ENCODE results near the gene FAM149A.

The FAM149A gene

DNA sequence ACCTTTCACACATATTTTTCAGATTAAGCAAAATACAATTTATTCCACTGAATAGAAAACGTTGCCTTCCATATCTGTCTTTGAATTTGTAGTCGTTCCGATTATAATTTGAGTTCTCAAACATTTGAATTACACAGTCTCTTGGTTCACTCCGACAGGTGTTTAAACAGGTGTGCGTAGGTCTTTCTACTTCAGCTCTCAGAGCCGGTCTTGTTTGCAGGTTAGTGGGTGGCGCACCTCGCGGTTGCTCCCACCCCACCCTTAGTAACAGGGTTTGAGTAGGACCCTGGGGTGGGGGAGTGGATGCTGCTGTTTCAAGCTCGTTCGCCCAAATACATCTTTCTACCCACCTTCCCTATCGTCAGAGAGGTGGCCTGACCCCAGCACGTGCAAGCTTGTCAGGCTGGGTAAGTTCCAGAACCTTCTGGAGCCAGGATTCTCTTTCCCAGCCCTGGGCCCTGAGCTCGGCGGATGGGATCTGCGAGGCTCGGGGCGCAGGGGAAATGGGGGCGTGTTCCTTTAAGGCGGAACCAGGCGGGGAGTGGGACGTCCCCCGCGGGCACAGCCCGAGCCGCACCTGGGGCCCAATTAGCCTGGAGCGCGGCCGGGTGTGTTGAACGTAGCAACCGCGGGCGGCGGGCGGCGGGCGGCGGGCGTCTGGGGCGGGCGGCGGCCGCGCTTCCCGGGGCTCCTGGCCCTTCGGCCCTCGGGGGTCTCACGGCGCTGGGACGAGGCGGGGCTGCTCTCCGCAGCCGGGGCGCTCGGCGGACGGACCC is at the start of gene FAM149A:
Gene FAM149A, plus strand, starts transcription at position 591 of the 776 bp plus-strand sequence.
- peak; percentile 42 for DNase-seq

DNA sequence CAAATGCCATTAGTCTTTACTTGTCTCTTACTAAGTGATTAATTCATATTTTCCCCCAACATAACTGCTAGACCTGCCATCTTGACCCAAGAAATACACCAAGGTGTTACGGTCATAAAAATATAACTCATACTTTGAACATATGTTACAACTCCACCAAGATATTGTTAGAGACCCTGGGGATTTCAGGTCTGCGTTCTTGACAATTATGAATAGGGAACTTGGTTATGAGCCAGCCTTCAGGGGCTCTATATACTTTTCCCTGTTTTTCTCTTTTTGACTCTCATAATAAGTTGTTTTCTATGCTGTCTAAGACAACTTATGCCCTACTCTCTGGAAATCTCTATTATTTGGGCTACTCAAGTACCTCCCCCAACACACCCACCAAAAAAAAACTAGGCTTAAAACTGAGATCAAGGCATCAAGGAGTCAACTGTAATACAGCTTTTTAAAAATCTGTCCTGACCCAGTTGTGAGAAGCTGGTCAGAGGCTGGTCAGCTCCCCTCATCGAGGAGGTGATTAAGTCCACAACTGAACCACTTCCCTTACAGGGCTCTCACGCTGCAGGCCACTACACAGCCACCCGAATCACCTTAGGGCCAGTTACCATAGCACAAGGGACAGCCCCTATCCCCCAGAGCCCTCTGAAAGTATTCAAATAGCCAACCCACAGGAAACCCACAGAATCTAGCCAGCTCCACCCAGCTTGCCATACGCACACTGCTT is 46.1 kb upstream of the FAM149A start:
- no peak for DNase-seq

DNA sequence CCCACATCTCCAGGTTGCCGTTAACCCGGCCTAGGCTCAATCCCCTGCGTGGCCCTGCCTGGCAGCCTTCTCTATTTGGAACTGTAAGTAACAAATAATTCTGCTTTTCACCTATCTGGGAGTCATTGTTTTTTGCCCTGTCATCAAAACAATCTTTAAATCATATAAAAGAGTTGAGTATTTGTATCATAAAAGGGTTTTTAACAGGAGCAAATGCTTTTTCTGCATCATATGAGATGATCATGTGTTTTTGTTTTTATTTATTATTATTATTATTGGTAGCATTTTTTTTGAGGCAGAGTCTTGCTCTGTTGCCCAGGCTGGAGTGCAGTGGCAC is 45.6 kb upstream of the FAM149A start:
- no peak for DNase-seq

DNA sequence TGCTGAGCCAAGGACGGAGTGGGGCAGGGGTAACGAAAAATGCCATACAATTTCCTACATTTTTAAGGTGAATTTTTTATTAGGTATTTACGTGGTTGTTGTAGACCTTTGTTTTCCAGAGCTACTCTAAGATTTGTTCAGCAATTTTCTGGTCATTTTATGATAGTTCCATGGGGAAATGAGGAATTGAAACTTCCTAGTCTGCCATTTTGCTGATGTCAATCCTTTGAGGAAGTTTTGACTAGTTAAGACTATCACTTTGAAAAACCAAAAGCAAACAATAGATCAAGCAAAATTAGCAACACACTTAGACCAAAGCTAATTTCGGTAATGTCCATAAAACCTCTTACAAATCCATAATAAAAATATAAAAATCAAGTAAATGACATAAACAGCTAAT is 42.6 kb upstream of the FAM149A start:
- DNase-seq = no peak

DNA sequence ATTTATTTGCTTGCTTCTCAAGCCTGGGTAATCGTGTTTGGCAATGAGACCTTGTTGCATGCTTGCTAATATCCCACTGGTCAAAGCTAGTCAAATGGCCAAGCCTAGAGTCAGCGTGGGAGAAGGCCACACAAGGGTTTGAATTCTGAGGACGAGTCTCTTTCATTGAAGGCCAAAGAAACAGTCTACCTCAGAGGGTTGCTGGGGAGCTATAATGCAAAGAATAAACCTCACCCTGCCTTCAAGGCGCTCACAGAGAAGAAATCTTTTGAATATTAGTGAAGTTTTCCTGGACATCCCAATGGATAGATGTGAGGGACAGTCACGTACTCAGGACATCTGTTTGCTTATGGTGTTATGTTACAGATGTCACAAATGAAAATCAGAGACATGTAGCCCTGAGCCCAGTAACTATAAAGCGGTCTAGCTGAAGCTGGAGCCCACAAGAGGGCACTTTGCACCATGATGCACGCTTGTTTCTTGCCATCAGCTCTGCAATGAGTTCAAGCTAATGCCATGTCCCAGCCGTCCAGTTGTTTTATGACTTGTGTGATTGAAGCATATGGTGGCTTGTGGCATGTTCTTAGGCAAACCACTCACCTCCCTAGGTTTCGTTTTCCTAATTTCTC is 36.6 kb upstream of the FAM149A start:
- peak; percentile 20 for DNase-seq

DNA sequence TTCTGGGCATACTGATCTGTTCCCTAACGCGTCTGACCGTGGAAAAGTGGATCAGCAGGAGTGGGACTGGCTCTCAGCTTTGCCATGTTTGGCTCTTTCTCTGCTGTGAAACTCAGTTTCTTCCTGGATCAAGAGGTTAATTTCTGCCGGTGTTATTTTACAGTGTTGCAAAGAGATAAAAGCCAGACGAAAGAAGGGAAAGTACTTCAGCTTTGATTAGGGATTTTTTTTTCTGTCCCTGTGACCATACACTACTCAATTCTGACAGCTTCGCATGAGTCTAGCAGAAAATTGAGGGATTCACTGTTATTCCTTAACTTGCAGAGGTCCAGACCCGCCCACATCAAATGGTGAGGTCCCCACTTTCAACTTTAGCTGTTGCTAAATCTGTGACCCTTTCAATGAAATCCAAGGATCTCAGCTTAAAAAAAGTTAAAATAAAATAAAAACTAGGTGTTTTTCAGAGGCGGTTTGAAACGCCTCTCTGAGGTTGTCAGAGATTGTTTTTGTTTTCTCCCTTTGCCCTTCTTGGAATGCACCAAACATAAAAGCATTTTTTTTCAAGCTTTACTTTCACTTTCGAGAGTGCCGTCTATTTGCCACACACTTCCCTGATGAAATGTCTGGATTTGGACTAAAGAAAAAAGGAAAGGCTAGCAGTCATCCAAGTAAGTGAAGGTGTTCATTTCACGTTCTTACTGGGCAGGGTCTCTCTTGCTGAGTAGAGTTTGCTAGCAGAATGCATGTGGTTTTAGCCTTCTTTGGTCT is 35.7 kb upstream of the FAM149A start, which contains the start of gene TLR3:
Gene TLR3, plus strand, starts transcription at position 576 of the 768 bp plus-strand sequence. CDS start 7,464 bp downstream, outside the sequence.
- DNase-seq = no peak

DNA sequence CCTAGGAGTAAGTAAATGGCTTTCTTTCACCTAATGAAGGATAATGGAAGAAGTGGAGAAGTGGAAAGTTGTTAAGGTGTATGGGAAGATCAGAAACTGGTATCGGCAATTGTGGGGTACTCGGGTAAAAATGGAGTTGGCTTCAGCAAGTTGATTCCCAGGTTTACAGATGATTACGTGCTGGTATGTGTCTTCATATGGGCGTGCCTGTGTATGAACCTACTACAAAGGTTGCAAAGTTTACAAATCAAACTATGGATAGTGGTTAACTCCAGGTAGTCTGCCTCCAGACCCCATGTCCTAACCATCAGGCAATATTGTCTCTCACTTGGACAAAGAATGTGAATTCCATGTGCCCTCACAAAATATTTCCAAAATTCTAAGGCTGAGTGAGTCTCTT is 34.8 kb upstream of the FAM149A start:
- no peak for DNase-seq

DNA sequence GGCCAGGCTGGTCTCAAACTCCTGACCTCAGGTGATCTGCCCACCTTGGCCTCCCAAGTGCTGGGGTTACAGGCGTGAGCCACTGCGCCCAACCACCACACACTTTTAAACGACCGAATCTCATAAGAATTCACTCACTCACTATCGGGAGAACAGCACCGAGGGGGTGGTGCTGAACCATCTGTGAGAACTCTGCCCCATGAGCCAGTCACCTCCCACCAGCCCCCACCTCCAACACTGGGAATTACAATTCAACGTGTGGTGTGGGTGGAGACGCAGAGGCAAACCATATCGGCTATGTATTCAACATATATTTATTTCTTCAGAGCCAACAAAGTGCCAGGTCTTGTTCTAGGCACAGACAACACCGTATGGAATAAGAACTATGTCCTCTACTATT is 32.0 kb upstream of the FAM149A start:
- DNase-seq = no peak

DNA sequence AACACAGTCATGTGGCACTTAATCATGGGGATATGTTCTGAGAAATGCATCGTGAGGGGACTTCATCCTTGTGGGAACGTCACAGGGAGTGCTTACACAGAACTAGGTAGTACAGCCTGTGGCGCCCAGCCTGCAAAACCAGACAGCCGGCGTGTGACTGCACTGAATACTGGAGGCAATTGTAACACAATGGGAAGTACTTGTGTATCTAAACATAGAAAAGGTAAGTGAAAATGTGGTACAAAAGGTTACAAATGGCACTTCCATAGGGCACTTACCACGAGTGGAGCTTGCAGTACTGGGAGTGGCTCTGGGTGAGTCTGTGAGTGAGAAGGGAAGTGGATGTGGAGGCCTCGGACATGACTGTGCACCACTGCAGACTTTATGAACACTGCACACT is 30.3 kb upstream of the FAM149A start:
- DNase-seq = no peak

DNA sequence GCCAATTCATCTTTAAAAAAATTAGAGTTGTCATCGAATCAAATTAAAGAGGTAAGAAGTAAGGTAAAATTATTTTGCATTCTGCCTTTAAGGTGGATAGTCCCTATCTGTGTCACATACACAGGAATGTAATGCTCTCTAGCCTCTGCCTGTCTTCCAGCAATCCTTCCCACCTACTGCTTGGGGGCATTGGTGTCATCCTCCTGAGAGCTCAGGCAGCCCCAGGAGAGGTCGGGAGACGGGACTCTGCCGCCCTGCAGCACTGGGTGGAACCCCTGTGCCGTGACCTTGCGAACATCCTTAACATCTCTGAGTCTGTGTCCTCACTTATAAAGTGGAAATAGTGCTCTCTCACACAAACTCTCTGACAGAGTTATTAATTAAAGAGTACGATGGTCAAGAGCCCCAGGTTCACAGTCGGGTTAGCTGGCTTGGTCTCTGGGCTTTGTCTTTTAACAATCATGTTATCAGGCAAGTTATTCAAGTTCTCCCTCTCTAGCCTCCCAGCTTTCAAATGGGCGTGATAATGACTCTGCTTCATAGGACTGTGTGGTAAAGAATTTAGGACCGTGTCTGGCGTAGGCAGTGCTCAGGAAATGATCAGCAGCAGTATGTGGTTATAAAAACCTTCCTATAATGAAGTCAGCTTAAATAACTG is 25.4 kb upstream of the FAM149A start:
- DNase-seq = no peak

DNA sequence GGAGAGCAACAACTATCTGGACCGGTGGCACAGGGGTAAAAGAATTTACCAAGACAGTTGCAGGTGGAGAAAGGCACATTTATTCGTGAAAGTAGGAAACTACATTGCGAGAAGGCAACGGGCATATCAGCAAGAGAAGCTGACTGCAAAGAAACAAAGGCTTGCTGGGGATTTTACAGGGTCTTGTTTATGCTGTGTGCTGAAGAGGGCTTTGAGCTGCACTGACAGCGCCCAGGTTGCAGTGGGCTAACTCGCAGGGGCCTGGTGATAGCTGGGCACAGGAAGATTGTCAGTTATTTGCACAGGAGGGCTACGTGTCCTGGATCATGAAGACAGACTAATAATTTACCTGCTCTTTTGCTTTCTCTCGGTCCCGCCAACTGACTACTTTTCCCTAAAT is 24.8 kb upstream of the FAM149A start:
- no peak for DNase-seq

DNA sequence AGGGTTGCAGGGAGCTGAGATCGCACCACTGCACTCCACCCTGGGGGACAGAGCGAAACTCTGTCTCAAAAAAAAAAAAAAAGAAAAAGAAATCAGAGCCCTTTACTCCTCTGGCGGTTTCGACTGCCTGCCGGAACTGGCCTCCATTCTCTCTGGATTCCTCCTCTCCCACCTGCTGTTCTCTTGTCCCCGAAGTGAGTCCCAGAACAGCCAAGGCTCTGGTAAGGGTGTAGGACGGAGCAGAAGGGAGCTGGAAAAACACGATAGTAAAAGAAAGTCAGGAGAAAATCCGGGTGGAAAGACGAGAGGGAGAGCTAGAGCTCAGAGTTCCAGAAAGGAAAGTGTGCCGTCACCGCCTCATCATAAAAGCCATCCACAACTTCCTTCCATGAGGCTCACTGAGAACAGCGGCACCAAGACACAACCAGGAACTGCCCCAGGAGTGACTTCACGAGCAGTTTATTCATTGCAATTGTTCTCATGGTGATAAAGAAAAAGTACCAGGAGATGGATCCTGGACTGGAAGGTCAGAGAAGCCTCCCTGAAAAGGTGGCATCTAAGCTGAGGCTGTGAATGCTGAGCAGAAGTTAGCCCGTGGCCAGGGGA is 23.2 kb upstream of the FAM149A start:
- DNase-seq = no peak

DNA sequence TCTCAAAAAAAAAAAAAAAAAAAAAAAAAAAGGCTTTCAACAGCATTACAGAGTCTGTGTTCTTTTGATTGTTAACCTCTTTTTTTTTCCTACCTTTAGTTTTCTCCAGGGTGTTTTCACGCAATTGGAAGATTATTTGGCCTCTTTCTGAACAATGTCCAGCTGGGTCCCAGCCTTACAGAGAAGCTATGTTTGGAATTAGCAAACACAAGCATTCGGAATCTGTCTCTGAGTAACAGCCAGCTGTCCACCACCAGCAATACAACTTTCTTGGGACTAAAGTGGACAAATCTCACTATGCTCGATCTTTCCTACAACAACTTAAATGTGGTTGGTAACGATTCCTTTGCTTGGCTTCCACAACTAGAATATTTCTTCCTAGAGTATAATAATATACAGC is 22.3 kb upstream of the FAM149A start:
- DNase-seq = no peak

DNA sequence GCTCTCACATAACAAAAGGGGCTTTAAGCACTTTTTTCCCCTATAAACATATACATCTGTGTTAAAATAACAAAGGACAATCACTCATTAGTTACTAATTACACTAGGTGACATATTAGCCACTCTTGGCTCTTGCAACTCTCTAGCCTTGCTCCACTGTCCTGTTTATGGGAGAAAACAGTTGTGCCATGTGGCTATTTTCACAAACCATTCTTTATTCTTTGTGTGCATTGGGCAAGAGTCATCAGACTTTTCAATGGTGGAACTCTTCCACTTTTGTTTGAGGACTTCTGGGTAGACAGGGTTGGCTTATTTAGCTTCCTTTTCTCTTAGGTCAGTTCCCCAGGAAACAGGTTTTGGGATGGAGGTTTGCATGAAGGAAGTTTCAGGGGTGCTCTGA is 16.0 kb upstream of the FAM149A start:
- no peak for DNase-seq

DNA sequence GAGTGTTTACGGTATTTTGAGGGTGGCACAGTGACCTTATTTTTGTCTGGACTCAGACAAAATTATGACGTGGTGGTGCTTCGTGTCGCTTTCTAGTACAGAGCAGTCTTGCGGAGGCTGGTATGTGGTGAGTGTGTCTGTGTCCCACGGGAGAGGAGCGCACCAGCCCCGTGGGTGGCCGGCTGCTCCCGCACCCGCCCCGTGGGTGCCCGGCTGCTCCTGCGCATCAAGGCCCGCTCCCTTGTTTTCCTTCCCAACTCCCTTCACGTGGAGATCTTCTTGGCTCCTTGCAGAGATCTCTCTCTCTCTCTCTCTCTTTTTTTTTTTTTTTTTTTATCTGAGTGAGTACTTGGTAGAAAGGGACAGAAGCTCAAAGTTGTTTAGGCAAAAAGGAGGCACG is 12.2 kb upstream of the FAM149A start:
- no peak for DNase-seq

DNA sequence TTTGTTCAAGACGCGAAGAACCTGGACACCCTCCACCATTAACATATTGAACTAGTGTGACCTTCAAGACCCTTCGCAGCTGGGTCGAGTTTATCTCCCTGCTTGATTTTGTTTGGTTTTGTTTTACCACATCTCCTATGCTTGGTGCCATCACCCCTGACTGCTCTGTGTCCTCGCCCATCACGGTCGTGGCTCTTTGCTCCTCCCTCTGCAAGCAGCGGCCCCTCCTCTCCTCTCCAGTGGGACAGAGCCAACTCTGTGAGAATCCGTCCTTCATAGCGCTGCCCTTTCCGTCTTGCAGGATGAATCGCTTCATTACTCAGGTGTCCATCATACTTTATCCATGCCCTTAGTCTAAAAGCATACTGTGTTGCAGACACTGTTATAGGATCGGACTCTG is 9.1 kb upstream of the FAM149A start:
- DNase-seq = no peak

DNA sequence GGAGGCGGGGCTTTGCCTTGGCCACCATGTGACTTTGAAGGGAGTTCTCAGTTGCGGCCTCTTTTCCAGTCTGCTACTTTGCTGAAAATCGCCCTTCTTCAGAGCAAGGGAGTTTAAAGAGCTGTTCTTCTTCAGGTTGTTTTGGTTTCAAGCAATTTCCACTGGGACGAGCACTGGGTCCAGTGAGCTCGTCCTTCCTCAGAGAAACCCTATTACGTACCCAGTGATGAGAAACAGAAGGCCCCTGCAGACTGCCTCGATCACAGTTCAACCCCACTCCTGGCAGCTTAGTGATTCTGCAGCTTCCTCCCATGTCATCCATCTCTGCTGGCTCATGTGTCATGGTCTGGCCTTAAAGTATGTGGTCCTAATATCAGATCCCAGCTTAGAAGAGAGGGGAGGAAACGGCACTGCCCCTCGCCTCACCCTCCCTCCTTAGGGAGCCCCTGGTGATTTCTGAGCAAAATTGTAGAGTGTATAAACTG is 7.8 kb upstream of the FAM149A start:
- no peak for DNase-seq

DNA sequence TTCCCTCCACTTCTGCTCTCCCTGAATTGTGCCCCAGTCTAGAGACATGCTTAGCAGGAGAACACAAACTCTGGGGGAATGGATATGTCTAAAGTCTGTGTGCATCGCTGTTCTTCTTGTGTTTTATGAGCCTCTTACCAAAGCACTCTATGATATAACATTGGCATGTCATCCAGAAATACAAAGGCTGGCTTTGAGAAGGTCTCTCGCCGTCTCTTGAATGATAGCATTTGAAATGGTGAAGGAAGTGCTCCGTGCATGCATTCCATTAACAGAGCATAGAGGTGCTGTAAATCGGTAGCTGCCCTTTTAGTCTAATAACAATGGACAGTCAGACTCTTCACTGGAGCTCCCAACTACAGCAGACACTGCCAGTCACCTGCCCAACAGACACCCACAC is 7.1 kb upstream of the FAM149A start:
- DNase-seq = no peak

DNA sequence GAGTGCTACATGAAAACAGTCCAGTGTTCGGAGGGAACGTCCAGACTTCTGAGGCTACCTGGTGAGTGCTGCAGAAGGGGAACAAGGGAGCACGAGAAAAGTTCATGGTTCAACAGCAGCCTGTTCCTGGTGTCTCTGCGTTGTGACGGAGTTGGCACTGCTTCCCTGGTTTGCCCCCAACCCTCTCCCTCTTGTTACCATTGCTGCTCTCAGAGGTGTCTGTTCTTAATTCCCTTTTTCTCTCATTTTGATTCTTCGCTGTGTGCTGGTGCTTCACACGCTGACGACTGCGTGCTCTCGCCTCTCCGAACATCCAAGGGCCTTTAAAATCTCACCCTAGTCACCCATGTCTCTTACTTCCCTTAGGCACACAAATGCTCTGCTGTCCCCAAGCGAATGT is 1.6 kb upstream of the FAM149A start:
- no peak for DNase-seq

DNA sequence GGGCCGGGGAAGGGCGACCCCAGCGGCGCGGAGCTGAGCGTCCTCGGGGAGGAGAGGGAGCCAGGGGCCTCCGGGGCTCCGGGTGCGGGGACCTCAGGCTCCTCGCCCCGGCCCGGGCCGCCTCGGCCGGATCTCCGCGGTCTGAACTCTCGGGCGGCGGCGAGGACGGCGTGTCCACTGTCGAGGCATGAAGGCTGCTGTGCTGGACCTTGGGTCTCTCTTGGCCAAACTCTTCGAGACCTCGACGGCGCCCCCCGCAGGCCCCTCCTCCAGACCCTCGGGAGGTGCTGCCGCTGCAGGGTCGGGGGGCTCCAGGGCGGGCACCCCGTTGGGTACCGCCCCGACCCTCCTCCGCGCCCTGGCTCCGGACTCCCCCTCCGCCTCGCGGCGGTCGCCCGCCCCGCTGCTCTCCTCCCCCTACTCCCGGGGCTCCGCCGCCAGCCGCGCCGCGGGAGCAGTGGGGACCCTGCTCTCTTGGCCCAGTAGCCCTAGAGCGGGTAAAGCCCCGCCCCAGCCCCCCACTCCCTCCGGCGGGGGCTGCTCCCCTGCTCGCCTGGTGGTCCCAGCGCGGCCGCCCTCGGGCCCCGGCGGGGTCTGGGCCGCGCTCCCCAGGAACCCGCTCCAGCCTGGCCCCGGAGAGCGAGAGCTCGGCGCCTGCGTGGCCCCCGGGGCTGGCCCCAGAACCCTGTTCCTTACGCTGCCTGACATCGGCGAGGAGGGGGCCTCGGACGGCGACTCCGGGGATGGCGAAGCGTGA is 564 bp downstream of the FAM149A start:
- DNase-seq = peak; percentile 18

DNA sequence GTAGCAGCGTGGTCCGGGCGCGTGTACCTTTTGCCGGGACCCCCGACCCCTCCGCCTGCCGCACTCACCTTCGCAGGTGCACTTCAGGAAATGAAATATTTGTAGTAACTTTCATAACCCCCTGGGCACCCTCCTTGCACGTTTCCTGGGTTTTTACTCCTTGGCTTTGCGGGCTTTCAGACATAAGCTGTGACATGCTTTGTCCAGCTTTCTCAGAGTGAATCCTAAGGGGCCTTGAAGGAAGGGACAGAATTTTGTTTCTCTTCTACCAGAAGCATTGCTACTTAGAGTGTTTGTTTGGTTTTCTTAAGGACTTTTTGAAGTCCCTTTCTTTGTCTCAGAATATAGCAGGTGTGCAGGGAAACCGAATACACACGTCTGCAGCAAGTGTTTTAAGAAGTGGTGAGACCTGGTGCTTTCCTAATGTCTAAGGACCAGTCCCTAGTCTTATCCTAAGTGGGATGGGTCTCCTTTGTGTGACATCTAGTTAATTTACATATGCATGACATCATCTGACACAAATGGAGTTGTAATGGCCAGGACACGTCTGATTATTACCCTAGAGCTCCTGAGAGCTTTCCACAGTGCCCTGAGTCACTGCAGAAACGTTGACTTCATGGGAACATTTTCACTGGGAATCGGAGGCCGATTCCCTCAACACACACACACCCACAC is 1.3 kb downstream of the FAM149A start:
- no peak for DNase-seq
